Caco-2 (cell line): ENCODE measurements around the gene NRIP1. TPM values are rescaled to one million over a fixed set of nuclear protein-coding genes. Genes with fewer than 3 reads are reported as not detected.

Experiments used
- BruUV-seq: library from RNA; stranded (reverse); fragments of 400-500 nt; replicated peaks from 2 replicates; lab custom pipeline; 2021; lab: Mats Ljungman, UMichigan
- CTCF ChIA-PET: fragments of 300-600 bp; sonication (Branson Sonifier 250); formaldehyde crosslinking; loops from one replicate; lab custom pipeline; 2022; ENCODE audit warnings: antibody characterized with exemption; lab: Charles Lee
- POLR2A ChIA-PET: fragments of 300-600 bp; sonication (Branson Sonifier 250); formaldehyde crosslinking; loops from one replicate; lab custom pipeline; 2022; ENCODE audit warnings: antibody characterized with exemption; lab: Charles Lee
- DNase-seq, 2 experiments: peaks; one replicate each; pipeline versions ENCODE4 v3.0.0 to v3.0.0-alpha.2; 2020 to 2022
- H3K27me3 ChIP-seq: replicated peaks from 2 replicates; pipeline ENCODE4 v1.6.0; 2011; ENCODE audit warnings: low read length; ENCODE audit not compliant: control insufficient read depth, insufficient read depth
- H3K36me3 ChIP-seq: 2 replicates; pipeline ENCODE4 v1.5.1; 2011; ENCODE audit warnings: low read length; ENCODE audit not compliant: control insufficient read depth, insufficient read depth
- H3K4me1 ChIP-seq: fragments of 250-450 bp; sonication (Bioruptor Pico); 2 replicates; pipeline ENCODE4 v1.5.1; 2020; ENCODE audit warnings: mild to moderate bottlenecking
- H3K4me3 ChIP-seq: 2 replicates; pipeline ENCODE4 v1.5.1; 2011; ENCODE audit warnings: low read depth, mild to moderate bottlenecking, control low read depth, low read length
- H3K9me3 ChIP-seq: fragments of 250-450 bp; sonication (Bioruptor Pico); 2 replicates; pipeline ENCODE4 v1.5.1; 2020; ENCODE audit warnings: mild to moderate bottlenecking, moderate library complexity
- H3K27ac Mint-ChIP-seq: one replicate; pipeline ENCODE4 v1.8.0; 2022; ENCODE audit warnings: mixed read lengths; ENCODE audit not compliant: unreplicated experiment
- H3K27me3 Mint-ChIP-seq: one replicate; pipeline ENCODE4 v1.8.0; 2022; ENCODE audit warnings: mixed read lengths; ENCODE audit not compliant: insufficient read depth, unreplicated experiment
- H3K36me3 Mint-ChIP-seq: one replicate; pipeline ENCODE4 v1.8.0; 2022; ENCODE audit warnings: mild to moderate bottlenecking, mixed read lengths; ENCODE audit not compliant: insufficient read depth, unreplicated experiment
- H3K4me1 Mint-ChIP-seq: one replicate; pipeline ENCODE4 v1.8.0; 2022; ENCODE audit warnings: low read depth, mixed read lengths; ENCODE audit not compliant: unreplicated experiment
- H3K4me3 Mint-ChIP-seq: one replicate; pipeline ENCODE4 v1.8.0; 2022; ENCODE audit warnings: mild to moderate bottlenecking, moderate library complexity, mixed read lengths; ENCODE audit not compliant: unreplicated experiment
- H3K9me3 Mint-ChIP-seq: one replicate; pipeline ENCODE4 v1.8.0; 2022; ENCODE audit warnings: mixed read lengths; ENCODE audit not compliant: unreplicated experiment
- intact Hi-C: fragments of 100-400 bp; cut with micrococcal nuclease; formaldehyde crosslinking; loops from one replicate; pipeline ENCODE4 v1.10.0; 2022; ENCODE audit not compliant: unreplicated experiment
- total RNA-seq: library from RNA; stranded (reverse); gene quantifications from 2 replicates; pipeline ENCODE4 v1.2.3, GENCODE V29; 2022
- TF ChIP-seq, protein P1 (sequence below), 2 experiments: fragments of 200-600 bp in 1 of 2; IDR thresholded peaks; 1 replicate in 1 of 2; 2 replicates in 1 of 2; pipeline versions ENCODE4 v1.5.1 to v1.8.0; 2011 to 2022; ENCODE audit warnings: antibody characterized with exemption in 1 of 2, control low read depth in 1 of 2, inconsistent platforms in 1 of 2, low read depth in 1 of 2, low read length in 1 of 2, mild to moderate bottlenecking in 1 of 2, moderate library complexity in 1 of 2; ENCODE audit not compliant: insufficient read depth in 1 of 2, severe bottlenecking in 1 of 2, unreplicated experiment in 1 of 2

The NRIP1 gene
- total RNA-seq, 1 experiment from 2014 or later: 28.6 TPM

DNA sequence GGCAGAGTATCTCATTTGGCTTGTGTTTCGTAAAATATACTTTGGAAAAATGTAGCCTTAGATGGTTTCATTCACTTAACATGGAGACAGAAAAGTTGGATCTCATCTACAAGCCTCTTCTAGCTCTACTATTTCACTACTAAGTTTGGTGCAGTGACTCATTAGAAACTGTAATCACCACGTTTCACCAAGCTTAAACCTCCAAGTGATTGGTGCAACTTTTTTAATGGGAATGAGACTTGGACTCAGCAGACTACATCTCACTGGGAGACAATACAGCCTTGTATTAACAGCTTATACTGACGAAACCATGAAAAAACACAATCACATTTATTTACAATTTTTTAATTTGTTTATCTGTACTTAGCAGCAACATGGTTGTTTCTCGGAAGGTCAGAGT, 29.9 kb upstream of the NRIP1 start:
- Histone ChIP-seq H3K9me3 (no peaks in the 10 kb centered on the region), H3K4me3 (no peak overlapping the region), H3K4me1 (no peaks in the 10 kb centered on the region), H3K27me3 (no peaks in the 10 kb centered on the region), H3K36me3 (no peaks in the 10 kb centered on the region)
- CTCF ChIA-PET: no interaction called here
- TF ChIP-seq, protein P1, sequence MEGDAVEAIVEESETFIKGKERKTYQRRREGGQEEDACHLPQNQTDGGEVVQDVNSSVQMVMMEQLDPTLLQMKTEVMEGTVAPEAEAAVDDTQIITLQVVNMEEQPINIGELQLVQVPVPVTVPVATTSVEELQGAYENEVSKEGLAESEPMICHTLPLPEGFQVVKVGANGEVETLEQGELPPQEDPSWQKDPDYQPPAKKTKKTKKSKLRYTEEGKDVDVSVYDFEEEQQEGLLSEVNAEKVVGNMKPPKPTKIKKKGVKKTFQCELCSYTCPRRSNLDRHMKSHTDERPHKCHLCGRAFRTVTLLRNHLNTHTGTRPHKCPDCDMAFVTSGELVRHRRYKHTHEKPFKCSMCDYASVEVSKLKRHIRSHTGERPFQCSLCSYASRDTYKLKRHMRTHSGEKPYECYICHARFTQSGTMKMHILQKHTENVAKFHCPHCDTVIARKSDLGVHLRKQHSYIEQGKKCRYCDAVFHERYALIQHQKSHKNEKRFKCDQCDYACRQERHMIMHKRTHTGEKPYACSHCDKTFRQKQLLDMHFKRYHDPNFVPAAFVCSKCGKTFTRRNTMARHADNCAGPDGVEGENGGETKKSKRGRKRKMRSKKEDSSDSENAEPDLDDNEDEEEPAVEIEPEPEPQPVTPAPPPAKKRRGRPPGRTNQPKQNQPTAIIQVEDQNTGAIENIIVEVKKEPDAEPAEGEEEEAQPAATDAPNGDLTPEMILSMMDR (IDR thresholded peaks at IDR 0.05; ENCODE audit: insufficient read depth in 1 of 2, low read depth in 1 of 2, low read length in 1 of 2, severe bottlenecking in 1 of 2, unreplicated experiment in 1 of 2): no peak
- no peak for DNase-seq
- H3K27me3 Mint-ChIP-seq: no peaks in the 10 kb centered on the region
- POLR2A ChIA-PET: no interaction called here
- no peaks in the 10 kb centered on the region for H3K9me3 Mint-ChIP-seq
- H3K36me3 Mint-ChIP-seq: no peaks in the 10 kb centered on the region
- no TSS peak for BruUV-seq
- intact Hi-C loops: no loop called here
- no peaks in the 10 kb centered on the region for H3K4me1 Mint-ChIP-seq
- H3K27ac Mint-ChIP-seq: no peak overlapping the region
- H3K4me3 Mint-ChIP-seq: no peak overlapping the region

DNA sequence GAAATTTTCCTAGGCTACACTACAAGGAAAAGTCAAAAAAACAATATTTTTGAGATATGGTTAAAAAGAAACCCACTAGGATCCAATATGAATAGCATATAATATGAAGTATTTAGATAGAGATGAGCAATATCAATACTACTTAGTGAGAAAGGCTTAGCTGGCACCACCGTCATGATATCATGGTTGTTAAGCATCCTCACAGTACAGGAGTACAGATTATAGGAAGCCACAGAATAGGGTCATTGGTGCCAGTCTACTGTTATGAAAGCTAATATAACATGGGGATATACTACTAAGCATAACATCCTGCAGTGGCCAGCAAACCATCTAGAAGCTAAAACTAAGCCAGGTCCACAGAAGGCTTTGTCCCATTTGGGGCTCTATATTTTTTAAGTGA, 28.4 kb upstream of the NRIP1 start:
- no peak overlapping the region for H3K27ac Mint-ChIP-seq
- CTCF ChIA-PET: no interaction called here
- H3K4me3 Mint-ChIP-seq: no peak overlapping the region
- no TSS peak for BruUV-seq
- no peaks in the 10 kb centered on the region for H3K27me3 Mint-ChIP-seq
- DNase-seq: no peak
- TF ChIP-seq, protein P1 (IDR thresholded peaks at IDR 0.05; ENCODE audit: insufficient read depth in 1 of 2, low read depth in 1 of 2, low read length in 1 of 2, severe bottlenecking in 1 of 2, unreplicated experiment in 1 of 2): no peak
- Histone ChIP-seq H3K4me1 (no peaks in the 10 kb centered on the region), H3K9me3 (no peaks in the 10 kb centered on the region), H3K4me3 (no peak overlapping the region), H3K27me3 (no peaks in the 10 kb centered on the region), H3K36me3 (no peaks in the 10 kb centered on the region)
- H3K9me3 Mint-ChIP-seq: no peaks in the 10 kb centered on the region
- intact Hi-C loops: no loop called here
- H3K36me3 Mint-ChIP-seq: no peaks in the 10 kb centered on the region
- H3K4me1 Mint-ChIP-seq: no peaks in the 10 kb centered on the region
- POLR2A ChIA-PET: no interaction called here

DNA sequence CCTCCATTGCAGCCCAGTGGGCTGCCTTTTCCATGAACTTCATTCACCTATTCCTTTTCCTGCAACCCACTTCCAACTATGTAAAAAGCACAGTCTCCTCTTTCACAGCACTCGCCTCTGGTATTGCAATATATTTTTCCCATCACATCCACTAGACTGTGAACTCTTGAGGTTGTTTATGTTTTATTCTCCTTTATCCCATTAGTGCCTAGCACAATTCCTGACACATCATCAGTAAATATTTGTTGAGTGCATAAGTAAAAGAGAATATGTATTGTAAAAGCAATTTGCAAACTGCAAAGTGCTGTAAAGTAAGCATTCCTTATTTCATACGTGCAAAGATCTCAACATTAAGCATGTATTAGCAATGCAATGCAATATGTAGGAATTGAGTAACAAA, 27.9 kb upstream of the NRIP1 start:
- H3K4me3 Mint-ChIP-seq: no peak overlapping the region
- no TSS peak for BruUV-seq
- no peaks in the 10 kb centered on the region for H3K4me1 Mint-ChIP-seq
- ChIA-PET POLR2A (no interaction called here), CTCF (no interaction called here)
- H3K9me3 Mint-ChIP-seq: no peaks in the 10 kb centered on the region
- H3K36me3 Mint-ChIP-seq: no peaks in the 10 kb centered on the region
- TF ChIP-seq, protein P1 (IDR thresholded peaks at IDR 0.05; ENCODE audit: insufficient read depth in 1 of 2, low read depth in 1 of 2, low read length in 1 of 2, severe bottlenecking in 1 of 2, unreplicated experiment in 1 of 2): no peak
- H3K9me3 ChIP-seq: no peaks in the 10 kb centered on the region
- no peaks in the 10 kb centered on the region for H3K27me3 Mint-ChIP-seq
- no peak overlapping the region for H3K27ac Mint-ChIP-seq
- no peaks in the 10 kb centered on the region for H3K36me3 ChIP-seq
- intact Hi-C loops: no loop called here
- H3K27me3 ChIP-seq: no peaks in the 10 kb centered on the region
- DNase-seq: no peak
- H3K4me3 ChIP-seq: no peak overlapping the region
- H3K4me1 ChIP-seq: no peaks in the 10 kb centered on the region
